HEK293 (cell line): ENCODE results near the gene PPFIBP1.
"Not testable (repeated sequence)": the region's sequence is repeated elsewhere in the genome, so short reads cannot be mapped to it uniquely, and the experiment has no call there.

Source experiments
- BCL11B ChIP-seq: fragments of 450-650 bp; formaldehyde crosslinking; IDR thresholded peaks from 2 replicates; pipeline ENCODE4 v1.5.1; 2016; ENCODE audit warnings: low read depth, missing biosample characterization, missing genetic modification characterization
- HOXC10 ChIP-seq: sonication (generic); formaldehyde crosslinking; IDR thresholded peaks from 2 replicates; pipeline ENCODE4 v1.8.1; 2023; ENCODE audit warnings: mild to moderate bottlenecking, missing genetic modification reagents
- KLF1 ChIP-seq: fragments of 450-650 bp; formaldehyde crosslinking; IDR thresholded peaks from 2 replicates; pipeline ENCODE4 v1.5.1; 2016; ENCODE audit warnings: missing biosample characterization, missing genetic modification characterization
- SCRT2 ChIP-seq: fragments of 450-650 bp; formaldehyde crosslinking; IDR thresholded peaks from 2 replicates; pipeline ENCODE4 v1.5.1; 2016; ENCODE audit warnings: missing biosample characterization, missing genetic modification characterization
- SP3 ChIP-seq: fragments of 450-650 bp; formaldehyde crosslinking; IDR thresholded peaks from 2 replicates; pipeline ENCODE4 v1.5.1; 2016; ENCODE audit warnings: missing biosample characterization, missing genetic modification characterization
- YY1 ChIP-seq: fragments of 450-650 bp; formaldehyde crosslinking; IDR thresholded peaks from 2 replicates; pipeline ENCODE4 v1.5.1; 2018; ENCODE audit warnings: missing biosample characterization, missing genetic modification characterization
- ZBTB10 ChIP-seq: fragments of 450-650 bp; formaldehyde crosslinking; IDR thresholded peaks from 2 replicates; pipeline ENCODE4 v1.5.1; 2016; ENCODE audit warnings: missing biosample characterization, missing genetic modification characterization
- ZNF133 ChIP-seq: fragments of 450-650 bp; formaldehyde crosslinking; IDR thresholded peaks from 2 replicates; pipeline ENCODE4 v1.5.1; 2016; ENCODE audit warnings: missing biosample characterization, missing genetic modification characterization
- ZNF169 ChIP-seq: fragments of 450-650 bp; formaldehyde crosslinking; IDR thresholded peaks from 2 replicates; pipeline ENCODE4 v1.5.1; 2016; ENCODE audit warnings: missing biosample characterization, missing genetic modification characterization
- ZNF274 ChIP-seq, 2 experiments: fragments of 200-500 bp in 1 of 2; fragments of 450-650 bp in 1 of 2; sonication (Bioruptor generic) in 1 of 2; formaldehyde crosslinking in 1 of 2; IDR thresholded peaks; 2 replicates each; pipeline versions ENCODE4 v1.5.1 to v1.6.1; 2014 to 2016; ENCODE audit warnings: borderline replicate concordance in 1 of 2, inconsistent platforms in 1 of 2, low read length in 1 of 2, missing biosample characterization in 1 of 2, missing genetic modification characterization in 1 of 2
- ZNF580 ChIP-seq: fragments of 450-650 bp; formaldehyde crosslinking; IDR thresholded peaks from 2 replicates; pipeline ENCODE4 v1.5.1; 2016; ENCODE audit warnings: missing biosample characterization, missing genetic modification characterization
- ZNF768 ChIP-seq: fragments of 450-650 bp; formaldehyde crosslinking; IDR thresholded peaks from 2 replicates; pipeline ENCODE4 v1.5.1; 2018; ENCODE audit warnings: missing biosample characterization, mild to moderate bottlenecking, missing genetic modification characterization
- TF ChIP-seq, protein P1 (sequence below): fragments of 450-650 bp; formaldehyde crosslinking; IDR thresholded peaks from 2 replicates; pipeline ENCODE4 v1.5.1; 2016; ENCODE audit warnings: missing biosample characterization, missing genetic modification characterization
- TF ChIP-seq, protein P2 (sequence below): fragments of 450-650 bp; formaldehyde crosslinking; IDR thresholded peaks from 2 replicates; pipeline ENCODE4 v1.5.1; 2017; ENCODE audit warnings: missing biosample characterization, missing genetic modification characterization

DNA sequence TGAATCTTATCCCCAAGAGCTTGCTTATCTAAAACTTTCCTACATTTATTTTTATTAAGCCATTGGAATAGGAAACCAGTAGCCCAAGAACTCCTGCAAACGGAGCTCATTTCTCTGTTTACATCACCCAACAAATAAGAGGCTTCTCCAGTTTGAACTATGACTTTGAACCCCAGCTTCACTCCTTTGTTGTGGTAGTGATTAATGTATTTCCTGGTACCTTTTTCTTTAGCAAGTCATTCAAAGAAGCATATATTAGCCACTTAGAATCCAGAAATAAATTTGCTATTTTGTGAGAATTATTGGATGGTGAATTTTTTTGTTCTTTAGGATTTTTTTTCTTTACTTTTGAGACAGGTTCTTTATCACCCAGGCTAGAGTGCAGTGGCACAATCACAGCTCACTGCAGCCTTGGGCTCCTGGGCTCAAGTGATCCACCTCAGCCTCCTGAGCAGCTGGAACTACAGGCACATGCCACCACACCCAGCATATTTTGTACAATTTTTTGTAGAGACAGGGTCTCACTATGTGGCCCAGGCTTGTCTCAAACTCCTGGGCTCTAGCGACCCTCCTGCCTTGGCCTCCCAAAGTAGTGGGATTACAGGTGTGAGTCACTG lies 104.0 kb downstream of the PPFIBP1 start:
- TF ChIP-seq ZBTB10 (tag by site-specific recombination); ZNF133; ZNF768 (tag by site-specific recombination); HOXC10; ZNF169 (tag by site-specific recombination); ZNF580 (tag by site-specific recombination); YY1 (tag by site-specific recombination); SCRT2; BCL11B; SP3; ZNF274 (IDR thresholded peaks at IDR 0.05; ENCODE audit: low read length); ZNF274 (tag by site-specific recombination; IDR thresholded peaks at IDR 0.05; ENCODE audit: borderline replicate concordance); KLF1 (tag by site-specific recombination): not testable (repeated sequence)
- TF ChIP-seq, protein P1, sequence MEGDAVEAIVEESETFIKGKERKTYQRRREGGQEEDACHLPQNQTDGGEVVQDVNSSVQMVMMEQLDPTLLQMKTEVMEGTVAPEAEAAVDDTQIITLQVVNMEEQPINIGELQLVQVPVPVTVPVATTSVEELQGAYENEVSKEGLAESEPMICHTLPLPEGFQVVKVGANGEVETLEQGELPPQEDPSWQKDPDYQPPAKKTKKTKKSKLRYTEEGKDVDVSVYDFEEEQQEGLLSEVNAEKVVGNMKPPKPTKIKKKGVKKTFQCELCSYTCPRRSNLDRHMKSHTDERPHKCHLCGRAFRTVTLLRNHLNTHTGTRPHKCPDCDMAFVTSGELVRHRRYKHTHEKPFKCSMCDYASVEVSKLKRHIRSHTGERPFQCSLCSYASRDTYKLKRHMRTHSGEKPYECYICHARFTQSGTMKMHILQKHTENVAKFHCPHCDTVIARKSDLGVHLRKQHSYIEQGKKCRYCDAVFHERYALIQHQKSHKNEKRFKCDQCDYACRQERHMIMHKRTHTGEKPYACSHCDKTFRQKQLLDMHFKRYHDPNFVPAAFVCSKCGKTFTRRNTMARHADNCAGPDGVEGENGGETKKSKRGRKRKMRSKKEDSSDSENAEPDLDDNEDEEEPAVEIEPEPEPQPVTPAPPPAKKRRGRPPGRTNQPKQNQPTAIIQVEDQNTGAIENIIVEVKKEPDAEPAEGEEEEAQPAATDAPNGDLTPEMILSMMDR (tag by site-specific recombination): not testable (repeated sequence)
- TF ChIP-seq, protein P2, sequence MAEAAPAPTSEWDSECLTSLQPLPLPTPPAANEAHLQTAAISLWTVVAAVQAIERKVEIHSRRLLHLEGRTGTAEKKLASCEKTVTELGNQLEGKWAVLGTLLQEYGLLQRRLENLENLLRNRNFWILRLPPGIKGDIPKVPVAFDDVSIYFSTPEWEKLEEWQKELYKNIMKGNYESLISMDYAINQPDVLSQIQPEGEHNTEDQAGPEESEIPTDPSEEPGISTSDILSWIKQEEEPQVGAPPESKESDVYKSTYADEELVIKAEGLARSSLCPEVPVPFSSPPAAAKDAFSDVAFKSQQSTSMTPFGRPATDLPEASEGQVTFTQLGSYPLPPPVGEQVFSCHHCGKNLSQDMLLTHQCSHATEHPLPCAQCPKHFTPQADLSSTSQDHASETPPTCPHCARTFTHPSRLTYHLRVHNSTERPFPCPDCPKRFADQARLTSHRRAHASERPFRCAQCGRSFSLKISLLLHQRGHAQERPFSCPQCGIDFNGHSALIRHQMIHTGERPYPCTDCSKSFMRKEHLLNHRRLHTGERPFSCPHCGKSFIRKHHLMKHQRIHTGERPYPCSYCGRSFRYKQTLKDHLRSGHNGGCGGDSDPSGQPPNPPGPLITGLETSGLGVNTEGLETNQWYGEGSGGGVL: not testable (repeated sequence)
